Panc1 (cell line): Measurements from ENCODE around the gene NECTIN4. TPM values are rescaled to one million over a fixed set of nuclear protein-coding genes. Genes with fewer than 3 reads are reported as not detected.

Experiments used
- ATAC-seq: fragments of 200-7000 bp; cut with Tn5 transposase; 2 replicates; pipeline ENCODE4 v1.9.1; 2020; ENCODE audit warnings: mild to moderate bottlenecking, moderate library complexity
- BruUV-seq: library from RNA; stranded (reverse); fragments of 400-500 nt; replicated peaks from 2 replicates; lab custom pipeline; 2021; lab: Mats Ljungman, UMichigan
- CTCF ChIA-PET: fragments of 300-600 bp; sonication (Branson Sonifier 250); formaldehyde crosslinking; loops from one replicate; lab custom pipeline; 2022; ENCODE audit warnings: antibody characterized with exemption; lab: Charles Lee
- POLR2A ChIA-PET: fragments of 300-600 bp; sonication (Branson Sonifier 250); formaldehyde crosslinking; loops from one replicate; lab custom pipeline; 2022; ENCODE audit warnings: antibody characterized with exemption; lab: Charles Lee
- DNase-seq: peaks from one replicate; pipeline ENCODE4 v3.0.0-alpha.2; 2010; ENCODE audit warnings: low read depth, low spot score
- H3K27ac ChIP-seq: 2 replicates; pipeline ENCODE4 v1.5.1; 2011; ENCODE audit warnings: mild to moderate bottlenecking, low read length, inconsistent platforms
- H3K27me3 ChIP-seq: fragments of 200-500 bp; sonication (Bioruptor generic); 2 replicates; pipeline ENCODE4 v1.6.0; 2014; ENCODE audit warnings: low read length, inconsistent platforms; ENCODE audit not compliant: control insufficient read depth, insufficient read depth
- H3K36me3 ChIP-seq: fragments of 200-500 bp; sonication (Bioruptor generic); 2 replicates; pipeline ENCODE4 v1.5.1; 2014; ENCODE audit warnings: inconsistent platforms, mild to moderate bottlenecking, low read length, moderate library complexity; ENCODE audit not compliant: control insufficient read depth, insufficient read depth
- H3K4me1 ChIP-seq: 2 replicates; pipeline ENCODE4 v1.5.1; 2011; ENCODE audit warnings: inconsistent platforms, mild to moderate bottlenecking, low read length, moderate library complexity; ENCODE audit not compliant: control insufficient read depth, insufficient read depth
- H3K4me3 ChIP-seq, 2 experiments: 2 replicates each; pipeline ENCODE4 v1.5.1; 2011 to 2012; ENCODE audit warnings: low read depth in 2 of 2, low read length in 2 of 2, mild to moderate bottlenecking in 2 of 2, inconsistent platforms in 1 of 2, moderate library complexity in 1 of 2
- H3K9me3 ChIP-seq: fragments of 200-500 bp; sonication (Bioruptor generic); 2 replicates; pipeline ENCODE4 v1.5.1; 2014; ENCODE audit warnings: low read depth, mild to moderate bottlenecking, inconsistent platforms, low read length, moderate library complexity; ENCODE audit not compliant: control insufficient read depth, insufficient read depth
- CTCF ChIP-seq: fragments of 450-650 bp; IDR thresholded peaks from 2 replicates; pipeline ENCODE4 v1.5.1; 2017; ENCODE audit warnings: mild to moderate bottlenecking
- POLR2AphosphoS5 ChIP-seq: IDR thresholded peaks from 2 replicates; pipeline ENCODE4 v1.6.1; 2012; ENCODE audit warnings: mild to moderate bottlenecking, low read depth, low read length, moderate library complexity
- REST ChIP-seq, 2 experiments: IDR thresholded peaks; 2 replicates each; pipeline ENCODE4 v1.6.1; 2011 to 2012; ENCODE audit warnings: low read depth in 2 of 2, control low read depth in 1 of 2, low read length in 1 of 2, mild to moderate bottlenecking in 1 of 2, moderate library complexity in 1 of 2; ENCODE audit not compliant: insufficient read depth in 1 of 2
- SIN3A ChIP-seq: IDR thresholded peaks from 2 replicates; pipeline ENCODE4 v1.6.1; 2012; ENCODE audit warnings: low read depth, mild to moderate bottlenecking, low read length, moderate library complexity, borderline replicate concordance; ENCODE audit not compliant: insufficient read depth
- TCF7L2 ChIP-seq: IDR thresholded peaks from 2 replicates; pipeline ENCODE4 v1.6.1; 2011; ENCODE audit warnings: mild to moderate bottlenecking, low read depth, low read length, inconsistent platforms
- in situ Hi-C: cut with HindIII; loops from 2 replicates; pipeline ENCODE4 v1.10.0; 2016; ENCODE audit warnings: low sequenced_read_pairs, low pct_unique_long_range_greater_than_20kb
- intact Hi-C: fragments of 100-400 bp; cut with micrococcal nuclease; formaldehyde crosslinking; loops from one replicate; pipeline ENCODE4 v1.10.0; 2022; ENCODE audit not compliant: unreplicated experiment
- total RNA-seq: library from RNA; stranded (reverse); gene quantifications from one replicate; pipeline ENCODE4 v1.2.1, GENCODE V29; 2021; ENCODE audit not compliant: unreplicated experiment

Gene NECTIN4
- total RNA-seq, 1 experiment from 2014 or later: not detected

DNA sequence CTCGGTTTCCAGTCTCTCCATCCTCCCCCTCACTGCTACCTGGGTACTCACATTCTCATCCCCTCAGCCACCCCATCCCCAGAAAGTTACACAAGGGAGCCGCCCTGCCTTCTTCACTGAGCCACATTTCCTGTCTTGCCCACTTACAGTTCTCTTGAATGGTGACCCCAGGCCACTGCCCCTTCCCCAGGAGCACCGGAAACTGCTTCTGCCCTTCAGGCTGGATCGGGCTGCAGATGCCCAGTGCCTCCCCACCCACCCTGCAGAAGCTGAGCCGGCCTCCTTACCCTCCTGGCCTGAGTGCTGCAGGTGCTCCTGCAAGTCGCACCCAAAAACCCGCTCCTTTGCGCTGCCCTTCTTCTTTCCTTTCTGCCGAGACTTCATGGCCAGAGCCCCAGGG is 20.1 kb downstream of the NECTIN4 start:
- no peaks in the 10 kb centered on the region for H3K36me3 ChIP-seq
- H3K27ac ChIP-seq: no peak overlapping the region
- no peak for DNase-seq
- TF ChIP-seq CTCF: no peak
- TF ChIP-seq POLR2AphosphoS5: no peak
- no peak for TF ChIP-seq TCF7L2
- TF ChIP-seq SIN3A: no peak
- in situ Hi-C loops (no loop called here), intact Hi-C loops (no loop called here)
- POLR2A ChIA-PET: no interaction called here
- no TSS peak for BruUV-seq
- no peak for ATAC-seq
- no peak overlapping the region for H3K4me3 ChIP-seq
- H3K27me3 ChIP-seq: no peaks in the 10 kb centered on the region
- H3K9me3 ChIP-seq: no peaks in the 10 kb centered on the region
- no peaks in the 10 kb centered on the region for H3K4me1 ChIP-seq
- CTCF ChIA-PET: no interaction called here

DNA sequence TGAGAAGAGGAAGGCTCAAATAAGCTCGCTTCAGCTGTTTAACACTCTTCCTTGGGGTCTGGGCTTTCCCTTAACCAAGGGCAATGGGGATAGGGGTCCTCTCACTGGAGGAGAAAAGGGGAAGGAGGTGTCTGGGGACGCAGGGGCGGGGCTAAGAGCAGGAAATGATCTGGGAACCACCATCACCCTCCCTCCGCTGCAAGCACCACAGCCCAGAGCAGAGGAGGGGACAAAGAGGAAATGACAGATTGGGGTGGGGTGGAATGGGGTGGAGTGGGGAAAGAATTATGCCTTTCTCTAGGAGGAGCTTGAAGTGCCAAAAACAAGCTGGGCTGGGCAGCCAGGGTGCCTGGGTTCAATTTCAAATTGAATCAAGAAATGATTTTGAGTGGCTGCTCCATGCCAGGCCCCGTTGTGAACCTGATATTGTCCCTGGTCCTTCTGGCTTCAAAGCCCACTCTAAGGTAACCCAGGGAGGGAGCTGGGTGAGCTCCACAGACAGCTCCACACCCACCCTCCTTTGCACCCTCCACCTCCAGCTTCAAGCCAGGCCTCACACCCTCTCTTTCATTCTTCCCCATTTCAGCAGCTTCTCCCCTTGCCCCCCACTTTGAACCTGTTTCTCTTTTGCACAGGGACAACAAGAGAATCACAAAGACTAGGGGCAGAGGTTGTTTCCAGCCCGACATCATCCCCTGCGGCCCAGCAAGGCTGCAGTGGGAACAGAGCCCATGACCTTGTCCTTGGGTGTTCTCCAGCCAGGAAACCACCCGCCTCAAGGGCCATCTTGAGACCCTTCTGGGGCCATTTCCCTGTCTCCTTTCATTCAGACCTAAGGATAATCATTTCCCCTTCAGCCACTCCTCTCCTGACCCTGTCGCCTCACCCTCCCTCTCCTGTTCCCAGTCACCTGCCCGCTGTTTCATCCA is 20.8 kb downstream of the NECTIN4 start:
- POLR2A ChIA-PET: no interaction called here
- DNase-seq (no peak), ATAC-seq (no peak)
- Histone ChIP-seq H3K4me3 (no peak overlapping the region), H3K27ac (no peak overlapping the region), H3K27me3 (no peaks in the 10 kb centered on the region), H3K36me3 (no peaks in the 10 kb centered on the region), H3K4me1 (no peaks in the 10 kb centered on the region), H3K9me3 (no peaks in the 10 kb centered on the region)
- CTCF ChIA-PET: no interaction called here
- TF ChIP-seq REST (IDR thresholded peaks at IDR 0.05; ENCODE audit: insufficient read depth in 1 of 2, low read depth in 2 of 2, low read length in 1 of 2) (no peak), TCF7L2 (no peak)
- in situ Hi-C loops: no loop called here
- BruUV-seq: no TSS peak
- intact Hi-C loops: no loop called here

GRCh38 chr1:161066694-161067093 is 22.7 kb downstream of the NECTIN4 start:
- POLR2A ChIA-PET: no interaction called here
- no peak for TF ChIP-seq POLR2AphosphoS5
- no peak for TF ChIP-seq SIN3A
- no peak for TF ChIP-seq TCF7L2
- no peak for TF ChIP-seq REST (IDR thresholded peaks at IDR 0.05; ENCODE audit: insufficient read depth in 1 of 2, low read depth in 2 of 2, low read length in 1 of 2)
- TF ChIP-seq CTCF: no peak
- Histone ChIP-seq H3K27me3 (no peaks in the 10 kb centered on the region), H3K36me3 (no peaks in the 10 kb centered on the region), H3K9me3 (no peaks in the 10 kb centered on the region), H3K4me3 (no peak overlapping the region), H3K27ac (no peak overlapping the region), H3K4me1 (no peaks in the 10 kb centered on the region)
- DNase-seq (no peak), ATAC-seq (no peak)
- in situ Hi-C loops (no loop called here), intact Hi-C loops (no loop called here)
- no TSS peak for BruUV-seq
- CTCF ChIA-PET: no interaction called here
